ENCODE results near the gene PODN.

Gene PODN

GRCh38 chr1:53067886-53068285 lies 5.9 kb downstream of the PODN start:
- Histone ChIP-seq H2AFZ (ENCODE audit: low read depth, low read length) (no peak overlapping the region), H3K36me3 (ENCODE audit: insufficient read depth, low read length) (no peaks in the 10 kb centered on the region), H4K20me1 (ENCODE audit: insufficient read depth, low read length) (no peaks in the 10 kb centered on the region), H3K4me2 (ENCODE audit: insufficient read depth, low read length) (no peak overlapping the region), H3K4me3 (ENCODE audit: low read depth in 1 of 2, low read length in 2 of 2) (no peak overlapping the region), H3K4me1 (ENCODE audit: insufficient read depth, low read length) (no peaks in the 10 kb centered on the region), H3K27ac (ENCODE audit: low read length) (no peak overlapping the region), H3K79me2 (ENCODE audit: insufficient read depth, low read length) (no peaks in the 10 kb centered on the region), H3K27me3 (ENCODE audit: insufficient read depth, low read length, poor library complexity) (no peaks in the 10 kb centered on the region), H3K9ac (ENCODE audit: low read depth, low read length) (no peak overlapping the region), H3K9me3 (ENCODE audit: insufficient read depth, low read length, severe bottlenecking) (no peaks in the 10 kb centered on the region)
- TF ChIP-seq EZH2 (IDR thresholded peaks at IDR 0.05; ENCODE audit: borderline replicate concordance, low read depth, low read length, severe bottlenecking): no peak
- no peak for TF ChIP-seq CTCF (IDR thresholded peaks at IDR 0.05; ENCODE audit: borderline replicate concordance, extremely low read depth, low read length, poor library complexity, severe bottlenecking)
- DNase-seq (no peak), ATAC-seq (ENCODE audit: insufficient read depth, low read depth) (no peak)

- H3K9ac ChIP-seq (ENCODE audit: low read depth, low read length): no peak overlapping the region
- no peaks in the 10 kb centered on the region for H3K4me1 ChIP-seq (ENCODE audit: insufficient read depth, low read length)
- no peaks in the 10 kb centered on the region for H3K27me3 ChIP-seq (ENCODE audit: insufficient read depth, low read length, poor library complexity)
- no peak overlapping the region for H2AFZ ChIP-seq (ENCODE audit: low read depth, low read length)
- H3K79me2 ChIP-seq (ENCODE audit: insufficient read depth, low read length): no peaks in the 10 kb centered on the region
- no peaks in the 10 kb centered on the region for H3K36me3 ChIP-seq (ENCODE audit: insufficient read depth, low read length)
- no peak overlapping the region for H3K27ac ChIP-seq (ENCODE audit: low read length)
- H4K20me1 ChIP-seq (ENCODE audit: insufficient read depth, low read length): no peaks in the 10 kb centered on the region
- no peaks in the 10 kb centered on the region for H3K9me3 ChIP-seq (ENCODE audit: insufficient read depth, low read length, severe bottlenecking)
- H3K4me2 ChIP-seq (ENCODE audit: insufficient read depth, low read length): no peak overlapping the region
- H3K4me3 ChIP-seq (ENCODE audit: low read depth in 1 of 2, low read length in 2 of 2): no peak overlapping the region
- TF ChIP-seq EZH2 (IDR thresholded peaks at IDR 0.05; ENCODE audit: borderline replicate concordance, low read depth, low read length, severe bottlenecking): no peak
- no peak for TF ChIP-seq CTCF (IDR thresholded peaks at IDR 0.05; ENCODE audit: borderline replicate concordance, extremely low read depth, low read length, poor library complexity, severe bottlenecking)
- ATAC-seq (ENCODE audit: insufficient read depth, low read depth) (no peak), DNase-seq (no peak)
Observed at GRCh38 chr1:53068314-53069099, 6.5 kb downstream of the PODN start.

- Histone ChIP-seq H3K79me2 (ENCODE audit: insufficient read depth, low read length) (no peaks in the 10 kb centered on the region), H3K36me3 (ENCODE audit: insufficient read depth, low read length) (no peaks in the 10 kb centered on the region), H3K4me1 (ENCODE audit: insufficient read depth, low read length) (no peaks in the 10 kb centered on the region), H3K27ac (ENCODE audit: low read length) (no peak overlapping the region), H2AFZ (ENCODE audit: low read depth, low read length) (no peak overlapping the region), H3K9ac (ENCODE audit: low read depth, low read length) (no peak overlapping the region), H3K27me3 (ENCODE audit: insufficient read depth, low read length, poor library complexity) (no peaks in the 10 kb centered on the region), H3K4me2 (ENCODE audit: insufficient read depth, low read length) (no peak overlapping the region), H3K4me3 (ENCODE audit: low read depth in 1 of 2, low read length in 2 of 2) (no peak overlapping the region), H3K9me3 (ENCODE audit: insufficient read depth, low read length, severe bottlenecking) (no peaks in the 10 kb centered on the region), H4K20me1 (ENCODE audit: insufficient read depth, low read length) (no peaks in the 10 kb centered on the region)
- TF ChIP-seq EZH2 (IDR thresholded peaks at IDR 0.05; ENCODE audit: borderline replicate concordance, low read depth, low read length, severe bottlenecking) (no peak), CTCF (IDR thresholded peaks at IDR 0.05; ENCODE audit: borderline replicate concordance, extremely low read depth, low read length, poor library complexity, severe bottlenecking) (no peak)
- ATAC-seq (ENCODE audit: insufficient read depth, low read depth) (no peak), DNase-seq (no peak)
Observed at GRCh38 chr1:53069265-53069662, 7.3 kb downstream of the PODN start.
